ENCODE data around the gene NLRP2B. TPM values are rescaled to one million over a fixed set of nuclear protein-coding genes. Genes with fewer than 3 reads are reported as not detected.
"Not testable (repeated sequence)": the region's sequence is repeated elsewhere in the genome, so short reads cannot be mapped to it uniquely, and the experiment has no call there.

NLRP2B gene
- total and polyA plus RNA-seq, 3 experiments from 2014 or later, result not detected

DNA sequence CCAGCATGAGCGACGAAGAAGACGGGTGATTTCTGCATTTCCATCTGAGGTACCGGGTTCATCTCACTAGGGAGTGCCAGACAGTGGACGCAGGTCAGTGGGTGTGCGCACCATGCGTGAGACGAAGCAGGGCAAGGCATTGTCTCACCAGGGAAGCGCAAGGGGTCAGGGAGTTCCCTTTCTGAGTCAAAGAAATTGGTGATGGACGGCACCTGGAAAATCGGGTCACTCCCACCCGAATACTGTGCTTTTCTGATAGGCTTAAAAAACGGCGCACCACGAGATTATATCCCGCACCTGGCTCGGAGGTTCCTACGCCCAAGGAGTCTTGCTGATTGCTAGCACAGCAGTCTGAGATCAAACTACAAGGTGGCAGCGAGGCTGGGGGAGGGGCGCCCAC is 50.6 kb downstream of the NLRP2B start:
- not testable (repeated sequence) for H3K27ac ChIP-seq (ENCODE audit: low read depth, low read length)

More for the DNA sequence above, 50.6 kb downstream of the NLRP2B start:
- H3K9me3 ChIP-seq (ENCODE audit: low read length); H3K4me1 Mint-ChIP-seq; H3K27me3 ChIP-seq (ENCODE audit: insufficient read depth, low read length, poor library complexity, severe bottlenecking); DNase-seq; H3K4me1 ChIP-seq (ENCODE audit: insufficient read depth, low read length); H3K27ac Mint-ChIP-seq; POLR2A ChIA-PET; H3K4me3 Mint-ChIP-seq; CTCF ChIA-PET; H3K36me3 ChIP-seq (ENCODE audit: insufficient read depth, low read length); H3K36me3 Mint-ChIP-seq; H3K4me3 ChIP-seq (ENCODE audit: low read length); H3K27me3 Mint-ChIP-seq: not testable (repeated sequence)
- H3K9me3 Mint-ChIP-seq, result peaks cover 0 to 54% (median 34%) of the 10 kb centered on the region in 5 donors

Other genes starting within 250 kb of the NLRP2B start
- gene ZXDB, start 88.2 kb downstream of the NLRP2B start, total RNA-seq, result 1 to 10 TPM; 6.5 to 6.6 TPM
- 5.6 TPM for gene ZXDB, start 88.2 kb downstream of the NLRP2B start, polyA plus RNA-seq
- 1 to 10 TPM; 3.9 to 4.3 TPM for gene ZXDA, start 230.2 kb upstream of the NLRP2B start, total RNA-seq
- gene ZXDA, start 230.2 kb upstream of the NLRP2B start, polyA plus RNA-seq, result 4.2 TPM

Data from CD8-positive, alpha-beta memory T cell (primary cell).